Erythroblast (primary cell): ENCODE results near the gene UBAC2.

Source experiments
- GATA1 ChIP-seq: IDR thresholded peaks from 2 replicates; pipeline ENCODE4 v1.6.1; 2011; ENCODE audit warnings: low read depth, mild to moderate bottlenecking, control low read depth, low read length, moderate library complexity
- POLR2A ChIP-seq: IDR thresholded peaks from 2 replicates; pipeline ENCODE4 v1.6.1; 2011; ENCODE audit warnings: mild to moderate bottlenecking, low read length

GRCh38 chr13:99230991-99231390, 30.3 kb downstream of the UBAC2 start:
- TF ChIP-seq POLR2A (no peak), GATA1 (no peak)
